ENCODE measurements around the gene PSENEN.

- TF ChIP-seq TAF1 (IDR thresholded peaks at IDR 0.05; ENCODE audit: borderline replicate concordance, insufficient read depth, low read length) (no peak), POLR2AphosphoS5 (IDR thresholded peaks at IDR 0.05; ENCODE audit: low read depth, low read length) (no peak), SIN3A (IDR thresholded peaks at IDR 0.05; ENCODE audit: borderline replicate concordance, insufficient read depth, low read length) (no peak)
Observed at GRCh38 chr19:35779033-35779432, 33.6 kb downstream of the PSENEN start.
